Neuronal stem cell (in vitro differentiated cells): ENCODE results near the gene GRIA1.

Experiments used
- DNase-seq: peaks from one replicate; pipeline ENCODE4 v3.0.0-alpha.2; 2013; ENCODE audit warnings: low spot score
- H2AFZ ChIP-seq: one replicate; pipeline ENCODE4 v1.6.1; 2013; ENCODE audit warnings: mild to moderate bottlenecking, low read length, inconsistent platforms
- H2AK5ac ChIP-seq: 2 replicates; pipeline ENCODE4 v1.6.1; 2013; ENCODE audit warnings: low read depth, mild to moderate bottlenecking, inconsistent platforms, low read length, moderate library complexity, mixed read lengths
- H2BK120ac ChIP-seq: 2 replicates; pipeline ENCODE4 v1.6.1; 2013; ENCODE audit warnings: low read depth, mild to moderate bottlenecking, inconsistent platforms, low read length, moderate library complexity, mixed read lengths
- H2BK12ac ChIP-seq: one replicate; pipeline ENCODE4 v1.6.1; 2013; ENCODE audit warnings: low read length, inconsistent platforms
- H2BK15ac ChIP-seq: 2 replicates; pipeline ENCODE4 v1.6.1; 2013; ENCODE audit warnings: mild to moderate bottlenecking, low read length, inconsistent platforms, mixed read lengths
- H2BK5ac ChIP-seq: one replicate; pipeline ENCODE4 v1.6.1; 2013; ENCODE audit warnings: inconsistent platforms, mild to moderate bottlenecking, low read length, moderate library complexity
- H3K14ac ChIP-seq: one replicate; pipeline ENCODE4 v1.6.1; 2013; ENCODE audit warnings: low read length, inconsistent platforms
- H3K18ac ChIP-seq: 2 replicates; pipeline ENCODE4 v1.6.1; 2013; ENCODE audit warnings: low read length, inconsistent platforms
- H3K23ac ChIP-seq: 2 replicates; pipeline ENCODE4 v1.6.1; 2013; ENCODE audit warnings: low read depth, mild to moderate bottlenecking, mixed read lengths, low read length, inconsistent platforms; ENCODE audit not compliant: poor library complexity
- H3K27ac ChIP-seq: replicated peaks from 3 replicates; pipeline ENCODE4 v1.5.1; 2013; ENCODE audit warnings: low read length, inconsistent platforms
- H3K27me3 ChIP-seq, 3 experiments: 2 replicates each; pipeline ENCODE4 v1.6.1; 2013; ENCODE audit warnings: low read length in 3 of 3, mild to moderate bottlenecking in 2 of 3, inconsistent platforms in 1 of 3, low read depth in 1 of 3, mixed read lengths in 1 of 3, moderate library complexity in 1 of 3; ENCODE audit not compliant: control insufficient read depth in 3 of 3, insufficient read depth in 3 of 3
- H3K36me3 ChIP-seq, 2 donors: replicated peaks in 1 of 2; 2 replicates each; pipeline ENCODE4 v1.6.1; 2013; ENCODE audit warnings: low read length in 2 of 2; ENCODE audit not compliant: control insufficient read depth in 2 of 2, insufficient read depth in 2 of 2
- H3K4ac ChIP-seq: 2 replicates; pipeline ENCODE4 v1.6.1; 2013; ENCODE audit warnings: inconsistent platforms, mild to moderate bottlenecking, low read length, moderate library complexity
- H3K4me1 ChIP-seq, 2 donors: 1 replicate in 1 of 2; 2 replicates in 1 of 2; pipeline ENCODE4 v1.6.1; 2013; ENCODE audit warnings: low read length in 2 of 2, low read depth in 1 of 2; ENCODE audit not compliant: control insufficient read depth in 2 of 2, insufficient read depth in 1 of 2
- H3K4me2 ChIP-seq: one replicate; pipeline ENCODE4 v1.6.1; 2013; ENCODE audit warnings: mild to moderate bottlenecking, low read length, inconsistent platforms; ENCODE audit not compliant: insufficient read depth, poor library complexity, severe bottlenecking
- H3K4me3 ChIP-seq, 2 donors: 2 replicates each; pipeline ENCODE4 v1.5.1; 2013; ENCODE audit warnings: low read length in 2 of 2, mild to moderate bottlenecking in 2 of 2, inconsistent platforms in 1 of 2, moderate library complexity in 1 of 2
- H3K79me1 ChIP-seq: one replicate; pipeline ENCODE4 v1.6.1; 2013; ENCODE audit warnings: low read depth, mild to moderate bottlenecking, inconsistent platforms, low read length, moderate library complexity
- H3K9ac ChIP-seq: one replicate; pipeline ENCODE4 v1.6.1; 2013; ENCODE audit warnings: mild to moderate bottlenecking, low read depth, low read length, inconsistent platforms; ENCODE audit not compliant: poor library complexity
- H3K9me3 ChIP-seq, 2 donors: replicated peaks in 1 of 2; 2 replicates each; pipeline versions ENCODE3 to v1.6.1; 2013; ENCODE audit warnings: low read length in 2 of 2, mild to moderate bottlenecking in 2 of 2, inconsistent platforms in 1 of 2, low read depth in 1 of 2, mixed read lengths in 1 of 2, moderate library complexity in 1 of 2; ENCODE audit not compliant: control insufficient read depth in 2 of 2, insufficient read depth in 1 of 2
- H4K8ac ChIP-seq: one replicate; pipeline ENCODE4 v1.6.1; 2013; ENCODE audit warnings: low read depth, mild to moderate bottlenecking, inconsistent platforms, low read length, moderate library complexity
- H4K91ac ChIP-seq: one replicate; pipeline ENCODE4 v1.6.1; 2013; ENCODE audit warnings: low read length, low read depth, mild to moderate bottlenecking, inconsistent platforms; ENCODE audit not compliant: poor library complexity
- WGBS, 2 donors: extraction: QIAGEN DNeasy Blood & Tissue Kit; methylation state at CpG; one replicate each; pipeline ENCODE4 v1.1.7; 2013; ENCODE audit warnings: missing lambda C conversion rate in 2 of 2, mixed read lengths in 1 of 2; ENCODE audit not compliant: insufficient read length in 2 of 2, insufficient replicate concordance in 1 of 2; ENCODE audit errors: extremely low coverage in 2 of 2; 5-methylcytosine and 5-hydroxymethylcytosine counted together

The GRIA1 gene

DNA sequence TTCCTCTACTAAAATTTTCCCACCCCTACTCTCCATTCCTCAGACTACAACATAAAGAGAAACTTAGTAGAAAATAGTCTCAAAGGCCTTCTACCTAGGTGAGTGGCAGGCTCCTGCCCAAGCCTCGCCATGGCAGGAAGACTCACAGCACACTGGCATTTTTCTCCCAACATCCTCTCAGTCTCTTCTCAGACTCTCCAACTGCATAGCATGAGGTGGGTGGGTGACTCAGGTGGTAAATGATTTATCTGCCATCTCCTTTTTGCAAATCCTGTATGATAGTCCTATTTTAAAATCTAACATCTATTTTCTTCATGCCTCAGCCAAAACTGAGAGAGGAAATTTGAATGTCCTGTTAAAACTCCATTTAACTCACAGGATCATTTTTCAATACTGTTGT, 33.5 kb upstream of the GRIA1 start:
- no peak overlapping the region for H2AFZ ChIP-seq
- H3K4me1 ChIP-seq, result peaks cover 0 to 2% of the 10 kb centered on the region in 2 donors

DNA sequence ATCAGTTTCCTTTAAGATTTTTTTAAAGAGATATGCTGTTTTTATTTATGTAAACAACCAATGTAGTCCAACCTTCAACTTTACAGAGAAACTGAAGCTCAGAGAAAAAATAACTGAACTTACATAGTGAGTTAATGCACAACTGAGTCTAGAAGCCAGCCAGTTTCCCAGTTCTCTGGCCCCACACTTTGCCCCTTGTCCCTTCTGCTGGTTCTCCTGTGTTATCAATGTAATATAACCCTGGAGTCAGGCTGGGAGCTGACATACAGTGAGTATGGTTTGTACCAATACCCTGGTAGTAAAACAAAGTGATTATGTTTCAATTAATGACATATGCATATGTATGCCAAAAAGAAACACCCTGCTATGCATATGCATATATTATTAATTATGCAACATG, 32.2 kb upstream of the GRIA1 start:
- Histone ChIP-seq H3K27ac (no peak overlapping the region), H3K27me3 (no peaks in the 10 kb centered on the region), H2AFZ (no peak overlapping the region), H3K4me2 (no peak overlapping the region), H3K18ac (no peak overlapping the region), H4K91ac (no peak overlapping the region), H3K9me3 (no peaks in the 10 kb centered on the region), H3K23ac (no peak overlapping the region), H2AK5ac (no peak overlapping the region), H2BK15ac (no peak overlapping the region), H3K79me1 (no peaks in the 10 kb centered on the region), H3K14ac (no peak overlapping the region), H2BK5ac (no peak overlapping the region), H3K4me1 (peaks cover 2% of the 10 kb centered on the region in 2 donors), H3K4me3 (no peak overlapping the region), H4K8ac (no peak overlapping the region), H2BK12ac (no peak overlapping the region), H3K4ac (no peak overlapping the region), H3K36me3 (no peaks in the 10 kb centered on the region), H2BK120ac (no peak overlapping the region), H3K9ac (no peak overlapping the region)
- no peak for DNase-seq

More for the DNA sequence above, 33.5 kb upstream of the GRIA1 start:
- Histone ChIP-seq H3K27ac (no peak overlapping the region), H4K91ac (no peak overlapping the region), H2BK5ac (no peak overlapping the region), H3K9ac (no peak overlapping the region), H2BK15ac (no peak overlapping the region), H3K79me1 (no peaks in the 10 kb centered on the region), H3K4ac (no peak overlapping the region), H2AK5ac (no peak overlapping the region), H3K9me3 (no peaks in the 10 kb centered on the region), H3K36me3 (no peaks in the 10 kb centered on the region), H4K8ac (no peak overlapping the region), H3K18ac (no peak overlapping the region), H3K23ac (no peak overlapping the region), H3K27me3 (no peaks in the 10 kb centered on the region), H2BK120ac (no peak overlapping the region), H3K4me3 (no peak overlapping the region), H3K4me2 (no peak overlapping the region), H2BK12ac (no peak overlapping the region), H3K14ac (no peak overlapping the region)
- WGBS, 2 donors, result no CpG with 5 or more reads among the region's 1 CpG
- DNase-seq, result no peak

DNA sequence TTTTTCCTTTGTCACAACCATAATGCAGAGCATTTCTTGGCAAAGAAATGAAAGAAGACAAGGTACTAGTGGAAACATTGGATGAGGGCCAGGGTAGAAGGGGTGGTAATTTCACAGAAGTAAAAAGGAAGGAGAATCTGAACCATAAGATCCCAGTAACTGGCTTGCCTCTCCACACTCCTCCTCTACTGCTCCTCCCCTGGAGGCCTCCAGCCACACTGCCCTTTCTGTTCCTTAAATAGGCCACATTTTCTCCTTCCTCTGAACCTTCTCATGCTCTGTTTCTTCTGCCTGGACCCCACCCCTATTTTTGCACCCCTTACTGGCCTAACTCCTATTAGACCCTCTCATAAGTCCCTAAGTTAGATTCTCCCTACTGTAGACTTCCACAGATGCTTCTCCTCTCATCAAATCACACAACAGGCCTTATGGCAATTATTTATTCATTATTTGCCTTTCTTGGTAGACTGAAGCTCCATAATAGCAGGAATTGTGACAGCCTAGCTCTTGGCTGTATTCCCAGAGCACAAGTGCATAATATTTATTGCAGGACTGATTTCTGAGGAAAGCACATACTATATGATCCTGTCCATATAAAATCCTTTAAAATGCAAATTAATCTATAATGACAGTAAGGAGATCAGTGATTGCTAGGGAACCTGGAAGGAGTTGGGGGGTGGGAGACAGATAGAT, 31.3 kb upstream of the GRIA1 start:
- H2BK120ac ChIP-seq, result no peak overlapping the region
- H2BK15ac ChIP-seq, result no peak overlapping the region
- no peak for DNase-seq
- H3K27ac ChIP-seq, result no peak overlapping the region
- no peak overlapping the region for H3K4me2 ChIP-seq
- no peak overlapping the region for H2AK5ac ChIP-seq
- H2BK5ac ChIP-seq, result no peak overlapping the region
- H3K27me3 ChIP-seq, result no peaks in the 10 kb centered on the region
- H3K4me1 ChIP-seq, result peaks cover 2 to 9% of the 10 kb centered on the region in 2 donors
- H3K4ac ChIP-seq, result no peak overlapping the region
- no peak overlapping the region for H2BK12ac ChIP-seq
- no peak overlapping the region for H3K4me3 ChIP-seq
- no peaks in the 10 kb centered on the region for H3K79me1 ChIP-seq
- peak overlapping the region; percentile 40 for H2AFZ ChIP-seq
- no peak overlapping the region for H4K91ac ChIP-seq
- H4K8ac ChIP-seq, result no peak overlapping the region
- no peaks in the 10 kb centered on the region for H3K36me3 ChIP-seq
- H3K18ac ChIP-seq, result no peak overlapping the region
- no peak overlapping the region for H3K23ac ChIP-seq
- H3K9me3 ChIP-seq, result no peaks in the 10 kb centered on the region
- no peak overlapping the region for H3K9ac ChIP-seq
- H3K14ac ChIP-seq, result no peak overlapping the region

DNA sequence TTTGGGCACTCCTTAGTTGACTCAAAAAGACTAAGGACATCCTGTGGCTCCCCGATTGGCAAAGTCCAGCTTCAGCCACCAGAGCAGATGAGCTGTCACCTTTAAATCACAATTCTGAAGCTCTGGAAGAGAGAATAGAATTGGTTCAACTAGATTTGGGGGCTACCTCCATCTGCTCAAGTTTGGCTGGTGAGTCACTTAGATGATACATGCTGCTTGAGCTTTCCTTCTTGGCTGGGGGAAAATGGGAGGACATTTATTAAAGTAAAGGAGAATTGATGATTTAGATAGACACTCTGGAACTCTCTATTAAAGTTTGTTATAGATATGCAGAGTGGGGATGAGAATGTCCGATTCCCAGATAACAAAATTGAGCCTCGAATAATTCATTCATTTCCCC, 30.0 kb upstream of the GRIA1 start:
- DNase-seq, result no peak
- WGBS, 2 donors, result no CpG with 5 or more reads among the region's 3 CpGs
- no peak overlapping the region for H3K27ac ChIP-seq
- H2AFZ ChIP-seq, result no peak overlapping the region
- H3K79me1 ChIP-seq, result no peaks in the 10 kb centered on the region
- H2BK12ac ChIP-seq, result no peak overlapping the region
- no peak overlapping the region for H3K4me3 ChIP-seq
- no peak overlapping the region for H3K14ac ChIP-seq
- no peak overlapping the region for H2BK15ac ChIP-seq
- no peak overlapping the region for H2BK5ac ChIP-seq
- H2AK5ac ChIP-seq, result no peak overlapping the region
- no peak overlapping the region for H3K9ac ChIP-seq
- no peak overlapping the region for H3K4me2 ChIP-seq
- no peaks in the 10 kb centered on the region for H3K36me3 ChIP-seq
- peaks cover 2 to 14% of the 10 kb centered on the region in 2 donors for H3K4me1 ChIP-seq
- no peak overlapping the region for H2BK120ac ChIP-seq
- H3K4ac ChIP-seq, result no peak overlapping the region
- no peak overlapping the region for H4K91ac ChIP-seq
- H3K23ac ChIP-seq, result no peak overlapping the region
- H3K9me3 ChIP-seq, result peaks cover 0 to 4% of the 10 kb centered on the region in 2 donors
- no peak overlapping the region for H4K8ac ChIP-seq
- H3K18ac ChIP-seq, result no peak overlapping the region
- H3K27me3 ChIP-seq, result no peaks in the 10 kb centered on the region
